GM10248 (cell line): ENCODE results near the gene STAB1.

ENCODE experiments used
- CTCF ChIA-PET: fragments of 300-600 bp; sonication (Branson Sonifier 250); formaldehyde crosslinking; extraction: SDS; loops from one replicate; lab custom pipeline; 2021; ENCODE audit warnings: antibody characterized with exemption; lab: Yijun Ruan, JAX
- POLR2A ChIA-PET: fragments of 350-650 bp; sonication (Branson Sonifier 250); formaldehyde crosslinking; extraction: SDS; loops from one replicate; lab custom pipeline; 2020; ENCODE audit warnings: antibody characterized with exemption; lab: Yijun Ruan, JAX
- DNase-seq: peaks from one replicate; pipeline ENCODE4 v3.0.0; 2012; ENCODE audit errors: extremely low spot score
- CTCF ChIP-seq: IDR thresholded peaks from 2 replicates; pipeline ENCODE4 v1.5.1; 2012; ENCODE audit warnings: mild to moderate bottlenecking, low read depth; ENCODE audit errors: extremely low read depth, missing control alignments, control extremely low read depth

Gene STAB1

GRCh38 chr3:52477796-52478095 is 17.4 kb upstream of the STAB1 start:
- DNase-seq = no peak
- TF ChIP-seq CTCF = no peak
- CTCF ChIA-PET = no interaction called here
- POLR2A ChIA-PET = no interaction called here

GRCh38 chr3:52479037-52479876 is 15.9 kb upstream of the STAB1 start:
- no peak for DNase-seq
- ChIA-PET POLR2A (no interaction called here), CTCF (no interaction called here)
- TF ChIP-seq CTCF = no peak

- no peak for DNase-seq
- no peak for TF ChIP-seq CTCF
- ChIA-PET CTCF (interaction anchor here (1.4 kb wide), 1 partner anchor 8 kb away, joined by 4 read pairs; no protein-coding TSS in a partner anchor), POLR2A (no interaction called here)
Observed at GRCh38 chr3:52479877-52480575, 15.1 kb upstream of the STAB1 start.

GRCh38 chr3:52480768-52481715 is 14.1 kb upstream of the STAB1 start:
- DNase-seq = no peak
- ChIA-PET CTCF (interaction anchor here (0.9 to 1.5 kb wide), 3 partner anchors 9 to 11 kb away, joined by 3 to 4 read pairs (median 4); no protein-coding TSS in a partner anchor), POLR2A (no interaction called here)
- TF ChIP-seq CTCF = no peak

GRCh38 chr3:52481819-52482521 is 13.2 kb upstream of the STAB1 start:
- ChIA-PET CTCF (interaction anchor here (0.8 to 1.5 kb wide), 6 partner anchors 9 to 36 kb away, joined by 3 to 4 read pairs (median 4); no protein-coding TSS in a partner anchor), POLR2A (no interaction called here)
- TF ChIP-seq CTCF = peak; percentile 36
- no peak for DNase-seq
